GM18517 (cell line): ENCODE data around the gene HESX1.

ENCODE experiments used
- ATAC-seq: cut with Tn5 transposase; IDR thresholded peaks from one replicate; pipeline ENCODE4 v1.9.1; 2021; ENCODE audit warnings: mild to moderate bottlenecking, moderate library complexity; ENCODE audit not compliant: unreplicated experiment

The HESX1 gene

GRCh38 chr3:57150113-57150581, 49.6 kb downstream of the HESX1 start:
- no peak for ATAC-seq
